ENCODE results near the gene NMNAT3.

Gene NMNAT3

GRCh38 chr3:139674571-139675260 lies 3.1 kb downstream of the NMNAT3 start:
- DNase-seq = no peak

- no peak for DNase-seq
Observed at GRCh38 chr3:139672884-139673283, 4.9 kb downstream of the NMNAT3 start.

- DNase-seq = no peak
Observed at GRCh38 chr3:139671863-139672646, 5.7 kb downstream of the NMNAT3 start.

GRCh38 chr3:139671107-139671506 lies 6.7 kb downstream of the NMNAT3 start:
- DNase-seq = no peak

- no peak for DNase-seq
Observed at GRCh38 chr3:139670196-139670595, 7.6 kb downstream of the NMNAT3 start.

- no peak for DNase-seq
Observed at GRCh38 chr3:139668332-139668731, 9.4 kb downstream of the NMNAT3 start.

- no peak for DNase-seq
Observed at GRCh38 chr3:139664958-139665357, 12.8 kb downstream of the NMNAT3 start.

GRCh38 chr3:139660269-139660668 lies 17.5 kb downstream of the NMNAT3 start:
- no peak for DNase-seq

- DNase-seq = no peak
Observed at GRCh38 chr3:139659511-139659910, 18.3 kb downstream of the NMNAT3 start.

- no peak for DNase-seq
Observed at GRCh38 chr3:139657936-139658335, 19.8 kb downstream of the NMNAT3 start.

- no peak for DNase-seq
Observed at GRCh38 chr3:139657434-139657833, 20.3 kb downstream of the NMNAT3 start.

- DNase-seq = no peak
Observed at GRCh38 chr3:139655909-139656595, 21.7 kb downstream of the NMNAT3 start.

- no peak for DNase-seq
Observed at GRCh38 chr3:139654637-139655365, 23.0 kb downstream of the NMNAT3 start.

- no peak for DNase-seq
Observed at GRCh38 chr3:139653582-139653981, 24.2 kb downstream of the NMNAT3 start.

- DNase-seq = no peak
Observed at GRCh38 chr3:139652561-139652960, 25.2 kb downstream of the NMNAT3 start.

- DNase-seq = no peak
Observed at GRCh38 chr3:139647866-139648435, 29.8 kb downstream of the NMNAT3 start.

- no peak for DNase-seq
Observed at GRCh38 chr3:139646512-139646911, 31.3 kb downstream of the NMNAT3 start.

GRCh38 chr3:139642996-139643395 lies 34.8 kb downstream of the NMNAT3 start:
- peak; percentile 54 to 84 for DNase-seq

- DNase-seq = no peak
Observed at GRCh38 chr3:139640456-139640855, 37.3 kb downstream of the NMNAT3 start.

- DNase-seq = no peak
Observed at GRCh38 chr3:139639662-139640061, 38.1 kb downstream of the NMNAT3 start.

- no peak for DNase-seq
Observed at GRCh38 chr3:139638518-139638917, 39.3 kb downstream of the NMNAT3 start.

GRCh38 chr3:139636511-139636910 lies 41.3 kb downstream of the NMNAT3 start:
- DNase-seq = no peak
